Activated CD4-positive, alpha-beta T cell treated with anti-CD3 and anti-CD28 coated beads for 4 hours (primary cell): ENCODE results near the gene VSIG2.
"Not testable (repeated sequence)": the region's sequence is repeated elsewhere in the genome, so short reads cannot be mapped to it uniquely, and the experiment has no call there.

Source experiments
- DNase-seq, 2 donors: peaks; one replicate each; pipeline ENCODE4 v3.0.0-alpha.2; 2020

The VSIG2 gene

DNA sequence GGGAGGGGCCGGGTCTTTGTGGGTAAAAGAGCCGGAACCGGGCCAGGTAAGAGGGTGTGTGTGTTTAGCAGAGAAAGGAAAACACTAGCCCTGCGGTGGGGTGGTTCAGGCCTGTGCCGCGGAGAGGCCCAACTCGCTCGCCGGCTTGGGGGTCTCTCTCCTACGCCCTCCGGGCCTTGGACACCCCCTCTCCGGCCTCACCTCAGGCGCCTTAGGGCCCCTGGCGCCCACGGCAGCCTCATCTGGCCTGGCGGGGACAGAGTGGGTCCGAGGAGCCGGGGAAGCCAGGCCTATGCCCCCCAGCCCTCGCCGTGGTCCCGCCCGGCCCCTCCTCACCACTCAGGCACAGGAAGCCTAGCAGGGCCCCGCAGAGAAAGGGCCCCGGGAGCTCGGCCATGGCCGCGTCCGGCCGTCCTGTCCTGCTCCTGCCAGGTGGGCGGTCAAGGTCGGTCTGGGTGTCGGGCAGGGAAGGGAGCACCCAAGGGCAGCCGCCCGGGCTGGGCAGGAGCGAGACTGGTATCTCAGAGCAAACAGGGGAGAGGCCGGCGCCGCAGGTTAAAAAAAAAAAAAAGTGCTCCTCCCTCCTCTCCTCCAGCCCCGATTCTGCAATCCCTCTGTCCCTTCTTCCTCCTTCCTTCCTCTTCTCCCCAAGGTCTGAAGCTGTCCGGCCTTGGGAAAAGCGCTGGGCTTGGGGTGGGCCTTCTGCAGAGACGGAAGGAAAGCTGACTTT, at the start of gene VSIG2:
VSIG2 (minus strand) TSS at position 515 of the 730 bp plus-strand sequence; CDS start at position 397, 118 bp downstream.
- DNase-seq: no peak

DNA sequence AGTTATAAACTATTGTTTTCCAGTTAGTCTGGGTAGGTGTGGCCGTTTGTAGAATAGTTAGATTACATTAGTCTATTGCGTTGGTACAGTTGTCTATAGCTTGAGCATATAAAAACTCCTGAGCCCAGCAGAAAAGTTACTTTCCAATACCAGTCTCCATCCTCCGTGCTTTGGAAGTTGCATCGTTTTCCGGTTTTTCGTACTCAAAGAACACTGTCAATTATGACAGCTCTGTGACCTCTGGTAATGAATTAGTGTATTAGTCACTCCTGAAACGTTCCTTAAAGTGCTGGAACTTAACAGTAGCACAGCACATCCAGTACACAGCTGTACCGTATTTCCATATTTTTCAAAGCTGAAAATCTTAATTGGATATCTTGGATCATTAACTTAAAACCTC, 49.0 kb upstream of the VSIG2 start:
- DNase-seq: no peak

DNA sequence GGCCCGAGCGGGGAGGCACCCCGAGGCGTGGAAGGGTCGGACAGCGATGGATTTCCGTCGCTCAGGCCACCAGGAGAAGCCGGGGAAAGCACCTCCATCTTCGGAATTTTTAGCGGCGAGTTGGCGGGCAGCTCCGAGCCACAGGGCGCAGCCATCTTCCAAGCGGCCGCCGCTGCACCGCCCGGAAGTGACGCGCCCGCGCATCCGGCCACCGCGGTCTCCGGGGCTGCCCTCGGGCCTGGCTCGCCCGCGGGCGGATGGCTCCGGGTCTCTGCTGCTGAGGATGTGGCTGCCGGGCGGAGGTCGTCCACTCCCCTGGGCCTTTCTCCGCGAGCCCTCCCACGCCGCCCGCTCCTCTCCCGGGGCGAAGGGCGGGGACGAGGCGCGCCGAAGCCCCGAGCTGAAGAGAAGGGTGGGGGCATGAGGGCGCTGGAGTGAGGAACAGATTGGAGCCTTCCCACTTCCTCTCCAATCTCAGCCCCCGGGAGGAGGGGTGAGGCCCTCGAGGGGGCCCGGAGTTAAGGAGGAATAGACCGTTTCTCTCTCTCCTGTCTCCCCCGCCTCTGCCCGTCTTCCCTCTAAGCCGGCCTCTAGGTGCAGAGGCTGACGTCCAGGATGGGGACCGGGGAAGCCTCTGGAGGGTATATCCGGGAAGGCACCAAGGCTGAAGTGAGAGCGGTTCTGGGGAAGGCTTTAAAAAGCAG, 48.3 kb upstream of the VSIG2 start, which contains the start of gene MSANTD2:
MSANTD2 (minus strand) TSS at position 181 of the 704 bp plus-strand sequence; CDS start at position 155, 26 bp downstream.
- DNase-seq: peak; percentile 68 to 69

GRCh38 chr11:124799348-124800225, 47.5 kb upstream of the VSIG2 start:
- DNase-seq: peak; percentile 35

- no peak for DNase-seq
Measured at GRCh38 chr11:124798991-124799347, 46.9 kb upstream of the VSIG2 start.

DNA sequence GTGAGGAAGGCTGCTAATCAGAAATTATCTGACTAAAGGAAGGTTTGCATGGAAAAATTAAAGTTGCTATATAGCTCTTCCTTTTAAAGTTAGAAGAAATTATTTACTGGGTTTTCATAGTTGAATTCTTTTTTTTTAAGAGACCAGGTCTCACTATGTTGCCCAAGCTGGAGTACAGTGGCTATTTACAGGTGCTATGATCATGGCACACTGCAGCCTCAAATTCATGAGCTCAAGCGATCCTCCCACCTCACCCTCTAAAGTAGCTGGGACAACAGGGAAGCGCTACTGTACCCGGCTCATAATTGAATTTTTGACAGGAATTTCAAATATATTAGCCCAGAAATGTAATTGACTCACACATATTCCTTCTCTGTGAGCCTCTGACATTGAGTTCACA, 44.3 kb upstream of the VSIG2 start:
- DNase-seq: no peak

DNA sequence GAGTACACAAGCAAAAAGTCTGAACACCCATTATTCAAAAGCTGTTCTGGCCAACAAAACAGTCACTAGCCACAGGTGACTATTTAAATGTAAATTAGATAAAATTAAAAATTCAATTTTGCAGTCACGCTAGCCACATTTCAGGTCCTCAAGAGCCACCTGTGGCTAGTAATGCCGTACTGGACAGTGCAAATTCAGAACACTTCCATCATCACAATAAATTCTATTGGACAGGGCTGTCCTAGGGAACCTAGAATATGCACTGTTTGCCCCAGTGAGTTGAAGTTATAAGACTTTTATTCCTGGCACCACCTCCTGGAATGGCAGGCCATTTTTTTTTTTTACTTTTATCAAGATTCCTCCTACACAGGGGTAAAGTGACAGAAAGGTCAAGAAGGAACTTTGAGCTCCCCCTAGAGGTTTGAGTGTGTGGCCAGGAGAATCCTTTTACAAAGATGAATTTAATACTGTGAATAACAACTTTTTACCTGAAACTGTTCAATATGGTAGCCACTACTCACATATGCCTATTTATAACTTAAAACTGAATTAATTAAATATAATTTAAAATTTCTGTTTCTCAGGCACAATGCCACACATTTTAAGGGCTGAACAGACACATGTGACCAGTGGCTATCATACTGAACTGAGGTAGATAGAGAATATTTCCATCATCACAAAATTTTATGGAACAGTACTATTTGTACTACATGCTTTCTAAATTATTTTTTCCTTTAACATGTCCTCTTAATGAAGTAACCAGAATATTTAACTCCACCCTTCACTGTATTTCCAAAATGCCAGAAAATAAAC, 41.6 kb upstream of the VSIG2 start:
- DNase-seq: peak; percentile 11 to 31

- DNase-seq: no peak
Measured at GRCh38 chr11:124791626-124792341, 39.7 kb upstream of the VSIG2 start.

DNA sequence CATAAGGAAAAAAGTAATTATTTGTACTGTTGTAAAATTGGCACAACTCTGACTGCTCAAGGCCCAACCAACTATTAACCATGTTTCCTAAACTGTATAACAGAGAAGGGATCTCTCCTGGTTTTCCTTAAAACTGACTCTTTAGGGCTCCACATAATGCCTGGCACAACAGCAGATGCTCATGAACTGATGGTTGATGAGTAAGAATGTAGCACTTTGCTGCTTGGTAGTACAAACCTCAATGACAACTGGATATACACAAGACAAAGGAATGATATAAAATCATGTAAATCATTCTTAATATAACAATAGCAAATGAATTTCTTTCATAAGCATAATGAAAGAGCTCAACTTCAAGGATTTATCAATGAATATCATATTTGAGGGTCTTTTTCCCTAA, 36.5 kb upstream of the VSIG2 start:
- DNase-seq: no peak

DNA sequence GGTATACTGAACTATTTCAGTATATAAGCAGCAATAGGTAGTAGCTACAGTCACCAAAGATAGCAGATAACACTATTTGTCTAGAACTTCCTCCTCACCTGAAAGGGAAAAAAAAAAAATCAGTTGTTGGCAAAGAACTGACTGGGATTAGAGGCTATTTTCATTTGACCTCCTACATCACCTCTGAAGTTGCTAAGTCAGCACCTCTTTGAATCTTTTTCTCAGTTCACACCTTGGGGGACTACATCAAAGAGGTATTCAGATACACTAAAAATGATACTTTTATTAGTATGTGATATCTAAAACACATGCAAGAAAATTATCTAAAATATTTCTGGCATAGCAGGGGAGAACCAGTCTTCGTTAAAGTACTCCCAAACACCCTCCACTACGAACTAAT, 32.0 kb upstream of the VSIG2 start:
- DNase-seq: no peak

DNA sequence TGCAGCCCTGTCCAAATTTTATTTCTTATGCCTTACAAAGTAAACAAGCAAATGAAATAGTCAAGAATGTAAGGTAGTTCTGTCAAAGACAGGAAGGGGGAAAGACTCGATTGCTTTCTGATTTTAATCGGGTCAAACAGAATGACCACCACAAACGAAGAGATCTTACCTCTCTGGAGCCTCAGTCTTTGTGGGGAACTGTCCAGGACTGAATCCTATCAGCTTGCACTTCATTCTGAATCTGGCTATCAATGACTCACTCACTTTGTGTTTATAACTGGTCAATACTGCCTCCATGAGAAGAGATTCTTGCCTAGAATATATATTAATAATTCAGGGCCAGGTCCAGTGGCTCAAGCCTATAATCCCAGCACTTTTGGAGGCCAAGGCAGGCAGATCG, 30.9 kb upstream of the VSIG2 start:
- no peak for DNase-seq

DNA sequence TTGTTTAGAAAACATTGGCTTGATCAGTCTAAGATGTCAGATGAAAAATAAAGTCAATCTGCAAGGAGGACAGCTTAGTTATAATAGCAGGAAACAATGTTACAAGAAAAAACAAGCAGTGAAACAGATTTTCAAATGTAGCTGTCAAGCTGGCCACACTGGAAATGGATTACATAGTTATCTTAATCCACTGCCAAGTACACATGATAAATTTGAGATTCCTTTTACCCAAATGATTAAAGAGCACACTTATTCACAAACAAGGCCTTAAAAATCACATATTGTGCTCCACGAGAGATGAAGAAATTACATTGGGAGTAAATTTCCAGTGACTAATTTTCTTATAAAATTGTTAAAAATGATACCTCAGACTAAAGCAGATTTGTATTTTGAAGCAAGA, 27.5 kb upstream of the VSIG2 start:
- no peak for DNase-seq

- DNase-seq: no peak
Measured at GRCh38 chr11:124778281-124778680, 26.2 kb upstream of the VSIG2 start.

DNA sequence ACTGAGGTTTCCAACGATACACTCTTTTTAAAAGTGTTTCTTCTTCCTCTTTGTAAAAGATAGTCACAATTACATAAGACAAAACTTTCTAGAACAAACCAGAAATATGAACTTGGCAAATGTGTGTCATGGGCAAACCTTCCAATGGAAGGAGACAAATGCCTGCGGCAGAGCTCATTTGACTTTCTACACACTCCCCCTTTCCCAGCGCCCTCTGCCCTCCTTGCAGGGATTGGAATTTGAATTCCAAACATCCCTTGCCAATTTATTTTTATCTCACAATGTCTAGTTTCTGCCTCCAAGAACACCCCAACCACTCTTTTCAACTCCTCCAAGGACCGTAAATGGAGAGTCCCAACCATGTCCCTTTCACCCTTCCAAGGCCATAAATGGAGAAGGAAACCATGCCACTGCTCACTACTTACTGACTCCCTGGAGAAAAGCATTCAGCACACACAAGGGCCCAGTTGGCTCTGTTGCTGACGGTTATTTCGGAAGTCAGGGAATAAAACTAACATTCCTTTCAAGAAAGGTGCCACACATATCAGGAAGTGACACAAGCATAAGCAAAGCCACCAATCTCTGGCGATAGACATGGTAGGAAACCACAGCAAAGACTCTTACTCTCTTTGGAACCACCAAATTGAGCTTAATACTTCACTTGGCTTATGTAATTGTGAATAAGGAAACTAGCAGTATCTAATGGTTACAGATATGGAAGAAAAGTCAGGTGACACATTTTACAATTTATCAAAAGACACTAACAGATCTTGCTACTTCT, 25.0 kb upstream of the VSIG2 start:
- no peak for DNase-seq

GRCh38 chr11:124770959-124771358, 18.9 kb upstream of the VSIG2 start:
- DNase-seq: not testable (repeated sequence)

DNA sequence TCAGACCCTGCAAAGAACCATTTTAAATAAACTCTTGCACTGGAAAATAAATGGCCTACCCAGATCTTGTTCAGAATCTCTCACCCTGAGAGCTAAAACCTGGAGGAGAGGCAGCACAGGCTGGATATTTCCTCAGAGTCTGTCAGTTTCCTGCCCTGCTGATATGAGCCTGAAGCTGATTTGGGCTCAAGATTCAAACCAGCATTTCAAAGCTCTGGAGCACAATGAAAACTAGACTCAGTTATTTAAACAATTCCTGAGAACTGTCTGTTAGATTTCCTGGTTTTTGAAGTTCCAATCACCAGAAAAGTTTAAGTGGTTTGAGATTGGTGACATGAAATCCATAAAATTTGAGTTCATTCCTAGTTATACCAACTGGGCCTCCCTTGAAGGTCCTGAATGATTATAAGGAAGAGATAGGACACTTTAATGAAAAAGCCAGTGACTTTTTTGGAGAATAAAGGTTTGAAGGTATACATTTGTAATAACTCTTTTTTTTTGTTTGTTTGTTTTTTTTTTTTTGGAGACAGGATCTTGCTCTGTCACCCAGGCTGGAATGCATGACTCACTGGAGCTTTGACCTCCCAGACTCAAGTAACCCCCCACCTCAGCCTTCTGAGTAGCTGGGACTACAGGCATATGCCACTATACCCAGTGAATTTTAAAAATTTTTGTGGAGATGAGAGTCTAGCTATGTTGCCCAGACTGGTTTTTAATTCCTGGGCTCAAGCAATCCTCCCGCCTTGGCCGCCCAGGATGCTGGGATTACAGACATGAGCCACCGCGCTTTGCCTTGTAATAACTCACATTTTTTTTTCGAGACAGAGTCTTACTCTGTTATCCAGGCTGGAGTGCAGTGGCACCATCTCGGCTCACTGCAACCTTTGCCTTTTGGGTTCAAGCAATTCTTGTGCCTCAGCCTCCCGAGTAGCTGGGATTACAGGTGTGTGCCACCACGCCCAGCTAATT, 18.0 kb upstream of the VSIG2 start:
- no peak for DNase-seq

GRCh38 chr11:124768914-124769313, 16.9 kb upstream of the VSIG2 start:
- no peak for DNase-seq

GRCh38 chr11:124766156-124766555, 14.1 kb upstream of the VSIG2 start:
- no peak for DNase-seq

DNA sequence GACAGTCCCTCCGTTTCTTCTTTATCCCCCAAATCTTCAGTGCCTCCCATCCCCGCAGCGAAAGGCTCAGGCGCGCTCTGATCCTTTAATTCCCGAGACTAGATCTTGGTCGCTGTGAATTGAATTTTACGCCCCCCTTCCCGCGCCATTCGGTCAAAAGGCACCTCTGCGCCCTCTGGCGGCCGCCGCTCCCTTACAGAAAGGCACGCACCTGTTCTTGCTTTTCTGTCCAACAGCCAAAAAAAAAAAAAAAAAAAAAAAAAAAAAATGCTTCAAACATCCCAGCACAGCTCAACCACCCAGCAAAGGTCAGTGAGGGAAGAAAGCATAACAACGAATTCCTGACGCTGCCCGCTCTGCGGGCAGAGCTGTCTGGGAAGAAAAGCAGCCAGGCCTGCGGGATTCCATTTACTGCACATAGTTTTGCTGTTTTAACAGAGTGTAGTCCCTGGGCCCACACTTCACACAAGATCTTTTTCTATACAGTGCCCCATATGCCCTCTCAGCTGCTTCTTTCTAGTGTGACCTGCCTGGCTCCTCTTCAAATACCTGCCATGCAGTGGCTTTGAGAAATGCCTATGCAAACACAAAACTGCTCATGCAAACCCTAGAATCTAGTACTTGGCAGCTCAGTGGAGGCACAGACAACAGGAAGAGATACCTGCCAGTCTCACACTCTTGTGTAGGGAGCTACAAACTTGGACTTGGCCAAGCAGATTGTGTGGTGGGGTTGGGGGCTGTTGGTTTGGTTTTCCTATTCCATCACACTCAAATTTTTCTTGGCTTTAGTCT, 11.3 kb upstream of the VSIG2 start:
- DNase-seq: peak; percentile 81 to 87
